Activated CD4-positive, alpha-beta T cell treated with anti-CD3 and anti-CD28 coated beads, Interleukin-2, amount 50 U/mL, for 48 hours (primary cell): ENCODE data around the gene PGLYRP4.

Experiments used
- DNase-seq, 2 experiments: peaks; one replicate each; pipeline ENCODE4 v3.0.0-alpha.2; 2020

The PGLYRP4 gene, protein sequence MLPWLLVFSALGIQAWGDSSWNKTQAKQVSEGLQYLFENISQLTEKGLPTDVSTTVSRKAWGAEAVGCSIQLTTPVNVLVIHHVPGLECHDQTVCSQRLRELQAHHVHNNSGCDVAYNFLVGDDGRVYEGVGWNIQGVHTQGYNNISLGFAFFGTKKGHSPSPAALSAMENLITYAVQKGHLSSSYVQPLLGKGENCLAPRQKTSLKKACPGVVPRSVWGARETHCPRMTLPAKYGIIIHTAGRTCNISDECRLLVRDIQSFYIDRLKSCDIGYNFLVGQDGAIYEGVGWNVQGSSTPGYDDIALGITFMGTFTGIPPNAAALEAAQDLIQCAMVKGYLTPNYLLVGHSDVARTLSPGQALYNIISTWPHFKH

DNA sequence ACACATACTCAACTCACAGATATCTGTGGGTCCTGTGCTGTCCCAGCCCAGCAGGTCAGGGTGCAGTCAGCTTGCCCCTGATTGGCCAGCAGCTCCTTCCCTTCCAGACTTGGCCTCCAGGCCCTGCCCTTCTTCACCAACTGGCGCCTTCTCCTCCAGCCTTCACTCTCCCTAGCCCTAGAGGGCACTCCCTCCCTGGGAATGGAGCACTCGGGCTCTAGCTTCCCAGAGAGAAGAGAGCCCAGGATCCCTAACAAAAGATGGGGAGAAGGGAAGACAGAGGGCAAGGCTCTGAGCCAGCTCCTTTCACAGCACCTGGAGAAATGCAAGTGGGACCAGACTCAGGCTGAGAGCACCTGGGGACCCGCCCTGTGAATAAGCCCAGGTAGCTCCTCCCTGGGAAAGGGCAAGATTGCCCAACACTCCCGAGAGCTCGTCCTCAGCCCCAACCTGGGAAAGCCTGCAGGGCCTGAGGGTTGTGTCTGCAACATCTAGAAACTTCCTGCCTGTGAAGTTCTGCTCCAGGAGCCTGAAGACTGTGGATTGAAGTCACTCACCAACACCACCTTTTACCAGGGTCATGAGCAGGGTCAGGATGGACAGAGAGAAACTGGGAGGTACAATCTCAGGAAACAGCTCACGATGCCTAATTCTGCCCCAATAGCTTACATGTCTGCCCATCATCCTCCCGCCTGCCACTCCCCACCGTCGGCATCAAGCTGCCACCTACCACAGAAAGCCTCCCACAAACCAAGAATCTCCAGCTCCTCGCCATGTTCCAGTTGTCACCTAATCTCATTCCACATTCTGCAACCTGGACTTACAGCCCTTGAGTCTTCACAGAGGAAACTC is at the start of gene PGLYRP4:
TSS of gene PGLYRP4 (minus strand) at position 331 of the 852 bp plus-strand sequence. CDS start 909 bp downstream, outside the sequence.
- no peak for DNase-seq

- DNase-seq = no peak
These were observed 49.4 kb upstream of the PGLYRP4 start for GRCh38 chr1:153397924-153398651.

DNA sequence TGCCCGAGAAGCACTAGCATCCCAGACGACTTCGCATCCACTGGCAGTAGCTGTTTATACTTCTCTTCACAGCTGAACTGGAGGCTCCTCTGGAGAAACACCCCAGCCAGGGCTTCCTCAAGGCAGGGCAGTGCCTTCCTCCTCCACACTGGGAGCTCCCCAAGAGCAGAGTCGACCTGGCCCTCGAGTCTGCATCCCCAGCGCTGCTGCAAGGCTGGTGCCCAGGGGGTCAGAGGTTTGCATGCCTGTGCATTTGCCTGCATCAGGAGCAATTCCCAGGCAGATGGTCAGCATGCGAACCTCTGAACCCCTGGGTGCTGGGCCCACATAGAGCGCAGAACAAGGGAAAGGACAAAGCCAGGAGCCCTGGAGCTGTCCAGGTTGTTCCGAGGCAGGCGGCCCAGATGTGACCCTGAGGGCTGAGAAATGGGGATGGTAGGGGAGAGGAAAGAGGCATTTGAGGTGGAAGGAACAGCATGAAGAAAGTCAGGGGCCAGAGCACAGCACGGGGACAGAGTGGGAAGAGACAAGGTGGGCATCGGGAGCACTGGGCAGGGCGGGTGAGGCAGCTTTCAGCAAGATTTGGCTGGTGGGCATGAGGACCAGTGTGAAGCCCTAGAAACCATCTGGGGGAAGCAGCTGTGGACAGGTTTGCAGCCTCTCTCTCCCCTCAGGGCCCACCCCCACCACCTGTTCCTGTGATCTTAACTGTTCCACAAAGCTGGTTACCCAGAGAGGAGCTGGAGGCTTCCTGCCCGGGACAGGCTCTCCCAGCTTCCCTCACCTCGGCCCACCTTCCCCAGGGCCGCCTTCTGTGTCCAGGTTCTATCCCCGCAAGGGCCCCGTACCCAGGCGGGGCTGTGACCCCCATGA is 48.6 kb upstream of the PGLYRP4 start:
- DNase-seq = no peak

DNA sequence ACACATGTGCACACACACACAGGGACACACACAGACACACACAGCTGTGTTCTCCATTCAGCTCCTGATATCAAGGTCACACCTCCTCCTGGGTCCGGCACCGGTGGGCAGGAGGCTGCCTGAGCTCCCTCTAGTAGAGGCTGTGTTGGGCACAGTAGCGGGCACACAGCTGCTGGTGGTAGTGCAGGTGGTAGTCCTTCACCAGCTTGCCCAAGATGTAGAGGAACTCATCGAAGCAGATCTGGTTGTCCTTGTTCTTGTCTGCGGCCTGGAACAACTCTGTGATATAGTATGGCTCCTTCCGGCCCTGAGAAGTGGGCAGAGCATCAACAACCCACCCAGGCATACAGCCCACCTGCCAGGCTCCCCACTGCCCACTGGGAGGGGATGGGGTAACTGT is 47.8 kb upstream of the PGLYRP4 start:
- DNase-seq = no peak

- no peak for DNase-seq
These were observed 47.1 kb upstream of the PGLYRP4 start for GRCh38 chr1:153395776-153396175.

DNA sequence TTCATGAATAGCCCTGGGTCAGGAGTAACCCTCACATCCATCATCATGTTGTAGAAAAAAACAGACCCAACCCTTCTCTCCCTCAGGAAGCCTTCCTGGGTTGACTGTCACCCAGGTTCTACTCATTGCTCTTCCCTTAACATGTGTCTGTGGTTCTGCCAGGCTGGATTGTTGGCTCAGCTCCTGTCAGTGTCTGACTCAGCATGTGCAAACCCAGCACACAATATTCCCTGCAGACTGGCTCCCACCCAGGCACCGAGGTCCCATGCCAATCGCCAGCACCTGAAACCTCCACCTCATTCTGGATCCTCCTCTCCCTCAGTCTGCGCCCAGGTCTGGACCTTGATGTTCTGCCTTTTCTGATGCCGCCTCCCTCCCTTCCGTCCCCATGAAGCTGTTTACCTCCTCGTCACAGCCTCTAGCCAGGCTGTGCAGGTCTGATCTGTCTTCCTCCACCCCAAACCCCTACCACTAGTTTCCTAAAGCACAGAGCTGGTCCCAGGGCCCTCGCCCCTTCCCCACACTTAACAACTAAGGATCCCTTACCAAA is 46.6 kb upstream of the PGLYRP4 start:
- no peak for DNase-seq

DNA sequence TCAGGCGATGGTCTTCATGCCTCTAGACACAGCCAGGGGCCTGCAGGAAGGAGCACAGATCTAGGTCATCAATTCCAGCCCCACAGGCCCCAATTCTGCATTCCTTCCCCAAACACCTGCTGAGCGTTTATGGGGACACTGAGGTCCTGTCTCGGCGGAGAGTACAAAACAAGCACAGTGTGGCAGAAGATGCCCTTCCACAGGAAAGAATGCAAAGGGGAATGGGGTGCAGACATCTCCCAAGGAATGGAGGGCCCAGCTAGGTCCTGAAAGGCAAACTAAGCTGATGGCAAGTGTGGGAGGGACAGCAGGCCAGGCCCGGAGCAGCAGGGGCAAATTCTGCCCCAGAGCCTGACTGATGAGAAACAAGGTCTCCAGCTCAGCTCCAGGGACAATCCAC is 45.8 kb upstream of the PGLYRP4 start:
- DNase-seq = no peak

GRCh38 chr1:153393926-153394325 is 45.3 kb upstream of the PGLYRP4 start:
- DNase-seq = no peak

- DNase-seq = no peak
These were observed 44.2 kb upstream of the PGLYRP4 start for GRCh38 chr1:153392822-153393221.

DNA sequence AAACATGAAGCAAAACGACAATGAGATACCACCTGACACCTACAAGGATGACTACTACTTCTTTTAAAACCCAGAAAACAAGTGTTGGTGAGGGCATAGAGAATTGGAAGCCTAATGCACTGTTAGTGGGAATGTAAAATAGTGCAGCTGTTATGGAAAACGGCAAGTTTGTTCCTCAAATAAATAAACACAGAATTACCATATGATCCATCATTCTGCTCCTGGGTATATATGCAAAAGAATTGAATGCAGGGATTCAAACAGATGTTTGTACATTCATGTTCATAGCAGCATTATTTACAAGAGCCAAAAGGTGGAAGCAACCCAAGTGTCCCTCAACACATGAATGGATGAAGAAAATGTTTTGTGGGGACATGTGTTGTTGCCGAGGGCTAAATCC is 43.6 kb upstream of the PGLYRP4 start:
- no peak for DNase-seq

DNA sequence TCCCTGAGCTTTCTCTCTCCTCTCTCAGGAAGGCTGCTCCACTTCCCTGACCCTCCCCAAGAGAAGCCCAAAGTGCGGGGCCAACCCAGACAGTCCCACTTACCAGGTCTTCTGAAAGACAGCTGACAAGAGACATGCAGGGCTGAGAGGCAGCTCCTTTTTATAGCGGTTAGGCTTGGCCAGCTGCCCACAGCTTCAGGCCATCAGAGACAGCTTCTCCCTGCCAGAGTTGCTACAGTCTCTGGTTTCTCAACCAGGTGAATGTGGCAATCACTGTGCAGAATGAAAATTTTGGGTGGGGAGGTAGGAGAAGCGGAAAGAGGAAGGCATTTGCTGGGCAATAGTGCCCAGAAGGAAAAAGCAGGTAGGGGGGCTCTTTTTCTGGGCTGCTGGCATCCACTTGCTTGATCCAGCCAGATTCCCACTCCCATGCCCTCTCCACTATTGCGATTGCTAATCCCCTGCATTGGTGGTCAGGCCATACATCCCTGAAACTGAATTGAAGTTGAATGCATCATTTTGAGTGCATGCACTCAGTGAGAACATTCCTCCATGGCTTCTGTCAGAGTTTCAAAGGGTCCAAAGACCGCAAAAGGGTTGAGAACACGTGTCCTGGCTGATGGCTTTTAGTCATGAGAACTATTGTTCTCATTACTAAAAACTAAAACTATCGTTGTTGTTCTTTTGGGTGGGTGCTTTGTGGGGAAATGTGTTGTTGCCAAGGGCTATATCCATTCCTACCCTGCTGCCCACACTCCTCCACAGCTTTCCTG is 42.5 kb upstream of the PGLYRP4 start, which contains the start of gene S100A8:
TSS of gene S100A8 (minus strand) at position 136 of the 773 bp plus-strand sequence. CDS start 538 bp downstream, outside the sequence.
- no peak for DNase-seq

DNA sequence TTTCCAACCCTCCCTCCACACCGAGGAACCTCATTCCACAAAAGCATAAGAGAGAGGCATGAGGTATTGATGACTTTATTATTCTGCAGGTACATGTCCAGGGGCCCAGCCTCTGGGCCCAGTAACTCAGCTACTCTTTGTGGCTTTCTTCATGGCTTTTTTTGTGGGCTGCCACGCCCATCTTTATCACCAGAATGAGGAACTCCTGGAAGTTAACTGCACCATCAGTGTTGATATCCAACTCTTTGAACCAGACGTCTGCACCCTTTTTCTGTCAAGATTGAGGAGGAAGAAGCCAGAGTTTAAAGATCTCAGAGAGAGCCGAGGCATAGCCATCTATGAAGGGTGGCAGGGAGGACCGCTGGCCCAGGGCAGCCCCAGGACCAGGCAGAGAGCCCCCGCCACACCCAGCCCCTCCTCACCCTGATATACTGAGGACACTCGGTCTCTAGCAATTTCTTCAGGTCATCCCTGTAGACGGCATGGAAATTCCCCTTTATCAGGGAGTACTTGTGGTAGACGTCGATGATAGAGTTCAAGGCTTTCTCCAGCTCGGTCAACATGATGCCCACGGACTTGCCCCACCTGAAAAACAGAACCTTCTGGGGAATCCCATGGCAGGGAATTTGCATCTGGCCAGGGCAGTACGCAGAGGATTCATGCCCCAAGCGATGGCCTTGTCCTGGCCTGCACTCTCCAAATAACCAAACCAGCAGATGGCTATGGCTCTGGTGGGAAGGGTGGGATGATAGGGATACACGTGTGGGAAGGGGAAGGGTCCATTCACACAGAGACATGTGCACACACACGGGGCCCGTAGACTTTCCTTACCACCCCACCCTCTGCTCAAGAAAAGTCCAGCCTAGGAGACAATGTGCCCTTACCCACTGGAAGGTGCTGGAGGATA is 41.6 kb upstream of the PGLYRP4 start:
- no peak for DNase-seq

- no peak for DNase-seq
These were observed 40.8 kb upstream of the PGLYRP4 start for GRCh38 chr1:153389401-153389800.

GRCh38 chr1:153387785-153388184 is 39.1 kb upstream of the PGLYRP4 start:
- DNase-seq = no peak

DNA sequence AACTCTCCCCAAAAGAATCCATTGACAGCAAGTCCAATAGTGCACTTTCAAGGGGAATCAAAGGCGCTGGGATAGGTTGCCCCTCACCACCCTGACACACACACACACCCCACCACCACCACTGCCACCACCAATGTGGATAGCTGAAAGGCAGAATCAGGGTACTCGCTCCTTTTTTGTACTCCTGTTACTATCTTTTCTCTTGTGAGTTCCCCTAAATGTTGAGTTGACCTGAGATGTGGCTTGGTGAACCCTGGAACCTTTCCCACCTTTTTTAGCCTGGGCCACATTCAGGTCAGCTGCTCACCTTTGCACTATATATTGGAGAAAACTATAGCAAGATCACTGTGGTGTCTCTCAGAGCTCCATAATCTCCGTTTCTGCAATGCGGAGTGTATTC is 38.4 kb upstream of the PGLYRP4 start:
- no peak for DNase-seq

DNA sequence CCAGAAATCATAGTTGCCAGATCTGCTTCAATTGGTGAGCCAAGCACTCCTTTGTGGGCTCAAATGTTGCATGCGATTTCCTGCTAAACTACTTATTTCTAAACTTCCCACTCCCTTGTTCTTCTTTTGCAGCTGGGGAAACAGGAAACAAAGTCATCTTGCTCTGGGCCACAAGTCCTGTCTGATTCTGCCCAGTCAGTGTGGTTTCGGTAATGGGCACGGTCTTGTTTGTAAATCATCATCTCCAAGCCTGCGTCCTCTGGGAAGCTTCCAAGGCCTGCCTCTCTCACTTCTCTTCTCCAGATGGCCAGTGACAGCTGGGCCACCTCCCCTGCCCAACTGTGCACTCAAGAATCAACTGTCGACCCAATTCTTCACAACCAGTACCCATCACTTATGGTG is 37.9 kb upstream of the PGLYRP4 start:
- no peak for DNase-seq

DNA sequence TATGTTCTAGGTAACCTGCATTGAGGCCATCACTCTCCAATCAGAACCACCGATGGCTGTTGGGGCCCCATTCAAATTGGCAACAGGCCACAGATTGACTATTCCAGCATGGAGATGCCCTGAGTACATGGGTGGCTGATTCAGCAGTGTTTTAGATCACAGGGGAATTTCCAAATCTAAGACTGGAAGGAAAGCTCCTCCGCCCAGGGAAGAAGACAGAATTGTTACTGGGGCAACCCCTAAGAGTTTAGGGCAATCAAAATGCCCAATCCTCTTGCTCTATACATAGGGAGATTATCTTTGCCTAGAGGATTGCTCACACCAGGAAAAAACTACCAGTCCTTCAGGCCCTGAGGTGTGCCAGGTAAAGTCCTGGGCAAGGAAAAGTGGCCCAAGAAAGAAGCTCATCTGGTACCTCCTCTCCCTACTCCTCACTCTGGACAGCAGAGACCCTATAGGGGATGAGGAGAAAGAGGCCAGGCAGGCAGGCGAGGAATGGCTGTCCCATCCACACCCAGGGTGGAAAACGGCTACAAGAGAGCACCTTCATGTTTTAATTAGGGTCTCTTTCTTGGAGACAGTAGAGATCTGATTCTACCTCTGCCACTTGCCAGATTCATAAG is 36.4 kb upstream of the PGLYRP4 start:
- DNase-seq = no peak

DNA sequence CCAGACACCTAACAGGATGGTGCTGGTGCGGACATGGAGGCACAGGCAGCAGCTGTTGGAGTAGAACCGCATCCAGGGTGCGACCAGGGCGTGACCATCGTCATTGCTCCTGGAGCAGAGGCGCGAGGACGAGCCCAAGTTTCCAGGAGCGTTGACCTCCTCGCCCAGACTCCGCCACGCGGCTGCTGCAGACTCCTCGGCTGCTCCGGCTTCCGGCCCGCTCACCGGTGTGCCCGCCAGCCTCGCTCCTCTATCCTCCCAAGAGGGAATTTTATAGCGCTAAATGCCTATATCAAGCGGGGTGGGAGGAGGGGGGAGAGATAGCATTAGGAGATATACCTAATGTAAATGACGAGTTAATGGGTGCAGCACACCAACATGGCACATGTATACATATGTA is 32.1 kb upstream of the PGLYRP4 start:
- DNase-seq = no peak

- no peak for DNase-seq
These were observed 30.9 kb upstream of the PGLYRP4 start for GRCh38 chr1:153379591-153379990.

DNA sequence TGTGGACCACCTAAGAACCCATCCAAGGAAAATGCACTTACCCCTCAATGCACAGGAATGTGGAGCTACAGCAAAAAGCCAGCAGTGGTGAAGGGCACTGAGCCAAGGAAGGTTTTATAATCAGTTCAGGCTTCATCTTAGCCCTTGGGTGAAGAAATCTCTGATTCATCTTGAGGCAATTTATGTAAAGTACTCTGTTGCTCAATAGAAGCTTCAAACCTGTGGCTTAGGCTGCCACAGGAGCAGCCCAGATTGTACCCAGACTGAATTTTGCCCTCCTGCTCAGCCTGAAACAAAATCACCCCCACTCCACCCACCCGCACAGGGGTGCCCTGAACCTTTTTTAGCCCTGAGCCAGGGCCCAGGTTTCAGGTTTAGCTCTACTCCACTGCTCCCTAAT is 26.9 kb upstream of the PGLYRP4 start, which contains the start of gene S100A12:
TSS of gene S100A12 (minus strand) at position 111 of the 400 bp plus-strand sequence. CDS start 1,029 bp downstream, outside the sequence.
- DNase-seq = no peak
